Measurements from ENCODE around the gene HIVEP3.

Gene HIVEP3

DNA sequence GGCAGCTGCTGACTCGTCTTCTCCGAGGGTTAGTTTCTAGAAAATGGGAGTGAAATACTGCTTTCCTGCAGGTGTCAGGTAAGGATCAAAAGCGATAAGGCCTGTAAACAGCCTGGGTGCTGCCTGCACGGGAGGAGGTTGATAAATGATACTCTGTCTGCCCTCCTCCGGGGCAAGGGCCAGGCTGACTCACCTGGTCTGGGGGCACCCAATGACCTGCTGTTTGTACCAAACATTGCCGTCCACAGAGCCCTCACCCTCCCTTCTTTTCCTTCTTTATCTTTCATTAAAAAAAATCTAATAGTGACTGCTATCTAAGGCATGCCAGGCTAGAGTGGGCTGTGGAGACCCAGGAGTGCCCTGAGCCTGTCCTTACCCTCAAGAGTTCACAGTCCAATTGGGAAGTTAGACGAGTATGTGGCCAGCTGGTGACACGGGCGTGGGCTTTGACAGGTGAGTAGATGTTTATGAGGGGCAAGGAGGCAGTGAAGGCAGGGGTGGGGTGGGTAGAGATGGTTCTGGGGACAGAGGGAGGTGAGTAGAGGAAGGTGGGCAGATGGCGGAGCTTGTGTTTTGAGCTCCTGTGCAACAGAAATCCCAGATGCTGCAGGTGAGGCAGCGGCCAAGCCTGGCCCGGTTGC is 450.5 kb downstream of the HIVEP3 start:
- TF ChIP-seq TEAD4 (IDR thresholded peaks at IDR 0.05) (no peak), RAD21 (IDR thresholded peaks at IDR 0.05; ENCODE audit: low read depth) (peak; percentile 14; the same call in 1 of the 2 replicates)

- no peak for TF ChIP-seq REST (IDR thresholded peaks at IDR 0.05; ENCODE audit: low read depth)
- TF ChIP-seq NFIC (IDR thresholded peaks at IDR 0.05), result no peak
- TF ChIP-seq, protein P1, sequence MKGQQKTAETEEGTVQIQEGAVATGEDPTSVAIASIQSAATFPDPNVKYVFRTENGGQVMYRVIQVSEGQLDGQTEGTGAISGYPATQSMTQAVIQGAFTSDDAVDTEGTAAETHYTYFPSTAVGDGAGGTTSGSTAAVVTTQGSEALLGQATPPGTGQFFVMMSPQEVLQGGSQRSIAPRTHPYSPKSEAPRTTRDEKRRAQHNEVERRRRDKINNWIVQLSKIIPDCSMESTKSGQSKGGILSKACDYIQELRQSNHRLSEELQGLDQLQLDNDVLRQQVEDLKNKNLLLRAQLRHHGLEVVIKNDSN (IDR thresholded peaks at IDR 0.05), result no peak
- no peak for TF ChIP-seq CEBPB (IDR thresholded peaks at IDR 0.05)
- no peak for TF ChIP-seq TEAD4 (IDR thresholded peaks at IDR 0.05)
- TF ChIP-seq, protein P2, sequence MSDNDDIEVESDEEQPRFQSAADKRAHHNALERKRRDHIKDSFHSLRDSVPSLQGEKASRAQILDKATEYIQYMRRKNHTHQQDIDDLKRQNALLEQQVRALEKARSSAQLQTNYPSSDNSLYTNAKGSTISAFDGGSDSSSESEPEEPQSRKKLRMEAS (IDR thresholded peaks at IDR 0.05), result no peak
- TF ChIP-seq YY1 (IDR thresholded peaks at IDR 0.05; ENCODE audit: low read depth), result no peak
- no peak for TF ChIP-seq RAD21 (IDR thresholded peaks at IDR 0.05; ENCODE audit: low read depth)
- no peak for TF ChIP-seq TAF1 (IDR thresholded peaks at IDR 0.05; ENCODE audit: low read depth)
- TF ChIP-seq EP300 (IDR thresholded peaks at IDR 0.05; ENCODE audit: borderline replicate concordance), result no peak
- no peak for TF ChIP-seq FOXM1 (IDR thresholded peaks at IDR 0.05; ENCODE audit: borderline replicate concordance, low read depth)
These were observed 451.0 kb downstream of the HIVEP3 start for GRCh38 chr1:41467673-41468072.

GRCh38 chr1:41466146-41466545 is 452.6 kb downstream of the HIVEP3 start:
- no peak for TF ChIP-seq EGR1 (IDR thresholded peaks at IDR 0.05)
- no peak for TF ChIP-seq REST (IDR thresholded peaks at IDR 0.05; ENCODE audit: low read depth)
- no peak for TF ChIP-seq EP300 (IDR thresholded peaks at IDR 0.05; ENCODE audit: borderline replicate concordance)
- no peak for TF ChIP-seq CREB1 (IDR thresholded peaks at IDR 0.05; ENCODE audit: low read depth)
- no peak for TF ChIP-seq TCF12 (IDR thresholded peaks at IDR 0.05; ENCODE audit: low read depth)
- TF ChIP-seq TEAD4 (IDR thresholded peaks at IDR 0.05), result no peak
- no peak for TF ChIP-seq CEBPB (IDR thresholded peaks at IDR 0.05)
- TF ChIP-seq RAD21 (IDR thresholded peaks at IDR 0.05; ENCODE audit: low read depth), result no peak
- TF ChIP-seq, protein P2 (IDR thresholded peaks at IDR 0.05), result no peak
- no peak for TF ChIP-seq FOXM1 (IDR thresholded peaks at IDR 0.05; ENCODE audit: borderline replicate concordance, low read depth)
- TF ChIP-seq ZBTB7A (IDR thresholded peaks at IDR 0.05; ENCODE audit: low read depth), result no peak
- no peak for TF ChIP-seq NFIC (IDR thresholded peaks at IDR 0.05)
- TF ChIP-seq, protein P1 (IDR thresholded peaks at IDR 0.05), result no peak
- no peak for TF ChIP-seq TAF1 (IDR thresholded peaks at IDR 0.05; ENCODE audit: low read depth)
- no peak for TF ChIP-seq YY1 (IDR thresholded peaks at IDR 0.05; ENCODE audit: low read depth)

GRCh38 chr1:41465741-41466140 is 453.0 kb downstream of the HIVEP3 start:
- TF ChIP-seq FOXM1 (IDR thresholded peaks at IDR 0.05; ENCODE audit: borderline replicate concordance, low read depth), result no peak
- TF ChIP-seq TEAD4 (IDR thresholded peaks at IDR 0.05), result no peak
- TF ChIP-seq CEBPB (IDR thresholded peaks at IDR 0.05), result no peak
- no peak for TF ChIP-seq RAD21 (IDR thresholded peaks at IDR 0.05; ENCODE audit: low read depth)
- TF ChIP-seq, protein P2 (IDR thresholded peaks at IDR 0.05), result no peak
- TF ChIP-seq, protein P1 (IDR thresholded peaks at IDR 0.05), result no peak
- TF ChIP-seq TCF12 (IDR thresholded peaks at IDR 0.05; ENCODE audit: low read depth), result no peak
- no peak for TF ChIP-seq ZBTB7A (IDR thresholded peaks at IDR 0.05; ENCODE audit: low read depth)
- TF ChIP-seq TAF1 (IDR thresholded peaks at IDR 0.05; ENCODE audit: low read depth), result no peak
- no peak for TF ChIP-seq REST (IDR thresholded peaks at IDR 0.05; ENCODE audit: low read depth)
- TF ChIP-seq YY1 (IDR thresholded peaks at IDR 0.05; ENCODE audit: low read depth), result no peak
- TF ChIP-seq NFIC (IDR thresholded peaks at IDR 0.05), result no peak
- no peak for TF ChIP-seq CREB1 (IDR thresholded peaks at IDR 0.05; ENCODE audit: low read depth)
- TF ChIP-seq EGR1 (IDR thresholded peaks at IDR 0.05), result no peak
- no peak for TF ChIP-seq EP300 (IDR thresholded peaks at IDR 0.05; ENCODE audit: borderline replicate concordance)
